ENCODE results near the gene TCEA3. TPM values are rescaled to one million over a fixed set of nuclear protein-coding genes. Genes with fewer than 3 reads are reported as not detected.

TCEA3 gene
- total RNA-seq, result 4.8 TPM

- DNase-seq, result no peak
These were observed at the start of gene TCEA3 for GRCh38 chr1:23424293-23425192. TCEA3 (minus strand) TSS chr1:23424748; CDS start chr1:23424633, 115 bp downstream.

- DNase-seq, result no peak
These were observed 48.7 kb upstream of the TCEA3 start for GRCh38 chr1:23473037-23473800.

GRCh38 chr1:23472351-23473036, 47.9 kb upstream of the TCEA3 start:
- DNase-seq, result no peak

- no peak for DNase-seq
These were observed 47.0 kb upstream of the TCEA3 start for GRCh38 chr1:23471473-23472075.

- DNase-seq, result no peak
These were observed 45.9 kb upstream of the TCEA3 start for GRCh38 chr1:23470282-23471070.

GRCh38 chr1:23469372-23469982, 44.9 kb upstream of the TCEA3 start:
- DNase-seq, result no peak

GRCh38 chr1:23466423-23466989, 42.0 kb upstream of the TCEA3 start:
- no peak for DNase-seq

GRCh38 chr1:23463286-23463685, 38.7 kb upstream of the TCEA3 start:
- no peak for DNase-seq

GRCh38 chr1:23462766-23463165, 38.2 kb upstream of the TCEA3 start:
- DNase-seq, result no peak

- no peak for DNase-seq
These were observed 36.5 kb upstream of the TCEA3 start for GRCh38 chr1:23461050-23461449.

- no peak for DNase-seq
These were observed 36.0 kb upstream of the TCEA3 start for GRCh38 chr1:23460519-23460918.

GRCh38 chr1:23459338-23459757, 34.8 kb upstream of the TCEA3 start:
- no peak for DNase-seq

- no peak for DNase-seq
These were observed 31.7 kb upstream of the TCEA3 start for GRCh38 chr1:23456226-23456625.

GRCh38 chr1:23453455-23454000, 29.0 kb upstream of the TCEA3 start:
- DNase-seq, result no peak

- DNase-seq, result no peak
These were observed 27.5 kb upstream of the TCEA3 start for GRCh38 chr1:23452011-23452411.

GRCh38 chr1:23451441-23451840, 26.9 kb upstream of the TCEA3 start:
- DNase-seq, result no peak

GRCh38 chr1:23450894-23451293, 26.3 kb upstream of the TCEA3 start:
- DNase-seq, result no peak

GRCh38 chr1:23449958-23450357, 25.4 kb upstream of the TCEA3 start:
- no peak for DNase-seq

GRCh38 chr1:23449306-23449705, 24.8 kb upstream of the TCEA3 start:
- DNase-seq, result no peak

- no peak for DNase-seq
These were observed 24.3 kb upstream of the TCEA3 start for GRCh38 chr1:23448846-23449245.

Measured in occipital lobe (tissue), 2 donors.